A549 (cell line): ENCODE data around the gene TNRC6C.

Experiments
- NPAS2 ChIP-seq: fragments of 250-450 bp; sonication (Bioruptor Pico); IDR thresholded peaks from 2 replicates; pipeline ENCODE4 v1.8.0; 2022; ENCODE audit warnings: mild to moderate bottlenecking, moderate library complexity, borderline replicate concordance
- POLR2A ChIP-seq: IDR thresholded peaks from 2 replicates; pipeline ENCODE4 v1.6.1; 2012; ENCODE audit warnings: mild to moderate bottlenecking, low read length
- RAD21 ChIP-seq, 2 experiments: fragments of >200 bp in 1 of 2; sonication (Bioruptor Twin) in 1 of 2; formaldehyde crosslinking in 1 of 2; IDR thresholded peaks in 1 of 2; conservative IDR thresholded peaks in 1 of 2; 2 replicates in 1 of 2; 3 replicates in 1 of 2; pipeline ENCODE4 v1.6.1; 2012 to 2018; ENCODE audit warnings: inconsistent platforms in 1 of 2
- RNF2 ChIP-seq: fragments of 200-600 bp; sonication (generic); IDR thresholded peaks from 2 replicates; pipeline ENCODE4 v1.6.1; 2016; ENCODE audit warnings: low read depth, mild to moderate bottlenecking, antibody characterized with exemption, moderate library complexity, borderline replicate concordance
- SMC3 ChIP-seq: fragments of >200 bp; sonication (Bioruptor Twin); formaldehyde crosslinking; IDR thresholded peaks from 3 replicates; pipeline ENCODE4 v1.6.1; 2018; ENCODE audit warnings: inconsistent platforms
- TFCP2L1 ChIP-seq: fragments of 250-450 bp; sonication (Bioruptor Pico); IDR thresholded peaks from 2 replicates; pipeline ENCODE4 v1.5.0; 2021; ENCODE audit warnings: mild to moderate bottlenecking
- ZFP36 ChIP-seq: fragments of 450-650 bp; IDR thresholded peaks from 2 replicates; pipeline ENCODE4 v1.6.1; 2014; ENCODE audit warnings: borderline replicate concordance; ENCODE audit not compliant: partially characterized antibody
- TF ChIP-seq, protein P1 (sequence below): fragments of 200-600 bp; sonication (generic); IDR thresholded peaks from 2 replicates; pipeline ENCODE4 v1.6.1; 2016; ENCODE audit warnings: antibody characterized with exemption, mild to moderate bottlenecking, moderate library complexity
- TF ChIP-seq, protein P2 (sequence below): IDR thresholded peaks from 2 replicates; pipeline ENCODE4 v1.6.1; 2012
- TF ChIP-seq, protein P3 (sequence below): fragments of 450-650 bp; IDR thresholded peaks from 2 replicates; pipeline ENCODE4 v1.6.1; 2014; ENCODE audit warnings: antibody characterized with exemption

DNA sequence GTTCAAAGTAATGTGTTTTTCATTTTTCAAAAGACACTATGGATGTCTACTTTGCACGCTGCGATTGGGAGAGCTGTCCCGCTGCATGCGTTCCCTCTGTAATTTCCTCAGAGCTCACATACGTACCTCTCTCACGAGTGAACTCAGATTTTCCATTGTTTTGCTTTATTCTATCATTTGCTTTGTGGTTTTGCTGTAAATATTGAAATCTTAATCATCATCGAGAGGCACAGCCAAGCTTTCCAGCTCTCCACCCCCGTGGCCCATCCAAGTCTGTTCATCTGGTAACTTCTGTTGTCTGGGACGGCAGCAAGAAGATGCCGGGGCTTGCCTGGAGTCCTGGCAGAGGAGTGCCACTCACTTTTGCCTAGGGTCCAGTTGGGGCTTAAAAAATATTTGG, 149.0 kb downstream of the TNRC6C start:
- TF ChIP-seq, protein P1, sequence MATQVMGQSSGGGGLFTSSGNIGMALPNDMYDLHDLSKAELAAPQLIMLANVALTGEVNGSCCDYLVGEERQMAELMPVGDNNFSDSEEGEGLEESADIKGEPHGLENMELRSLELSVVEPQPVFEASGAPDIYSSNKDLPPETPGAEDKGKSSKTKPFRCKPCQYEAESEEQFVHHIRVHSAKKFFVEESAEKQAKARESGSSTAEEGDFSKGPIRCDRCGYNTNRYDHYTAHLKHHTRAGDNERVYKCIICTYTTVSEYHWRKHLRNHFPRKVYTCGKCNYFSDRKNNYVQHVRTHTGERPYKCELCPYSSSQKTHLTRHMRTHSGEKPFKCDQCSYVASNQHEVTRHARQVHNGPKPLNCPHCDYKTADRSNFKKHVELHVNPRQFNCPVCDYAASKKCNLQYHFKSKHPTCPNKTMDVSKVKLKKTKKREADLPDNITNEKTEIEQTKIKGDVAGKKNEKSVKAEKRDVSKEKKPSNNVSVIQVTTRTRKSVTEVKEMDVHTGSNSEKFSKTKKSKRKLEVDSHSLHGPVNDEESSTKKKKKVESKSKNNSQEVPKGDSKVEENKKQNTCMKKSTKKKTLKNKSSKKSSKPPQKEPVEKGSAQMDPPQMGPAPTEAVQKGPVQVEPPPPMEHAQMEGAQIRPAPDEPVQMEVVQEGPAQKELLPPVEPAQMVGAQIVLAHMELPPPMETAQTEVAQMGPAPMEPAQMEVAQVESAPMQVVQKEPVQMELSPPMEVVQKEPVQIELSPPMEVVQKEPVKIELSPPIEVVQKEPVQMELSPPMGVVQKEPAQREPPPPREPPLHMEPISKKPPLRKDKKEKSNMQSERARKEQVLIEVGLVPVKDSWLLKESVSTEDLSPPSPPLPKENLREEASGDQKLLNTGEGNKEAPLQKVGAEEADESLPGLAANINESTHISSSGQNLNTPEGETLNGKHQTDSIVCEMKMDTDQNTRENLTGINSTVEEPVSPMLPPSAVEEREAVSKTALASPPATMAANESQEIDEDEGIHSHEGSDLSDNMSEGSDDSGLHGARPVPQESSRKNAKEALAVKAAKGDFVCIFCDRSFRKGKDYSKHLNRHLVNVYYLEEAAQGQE, result no peak
- TF ChIP-seq, protein P2, sequence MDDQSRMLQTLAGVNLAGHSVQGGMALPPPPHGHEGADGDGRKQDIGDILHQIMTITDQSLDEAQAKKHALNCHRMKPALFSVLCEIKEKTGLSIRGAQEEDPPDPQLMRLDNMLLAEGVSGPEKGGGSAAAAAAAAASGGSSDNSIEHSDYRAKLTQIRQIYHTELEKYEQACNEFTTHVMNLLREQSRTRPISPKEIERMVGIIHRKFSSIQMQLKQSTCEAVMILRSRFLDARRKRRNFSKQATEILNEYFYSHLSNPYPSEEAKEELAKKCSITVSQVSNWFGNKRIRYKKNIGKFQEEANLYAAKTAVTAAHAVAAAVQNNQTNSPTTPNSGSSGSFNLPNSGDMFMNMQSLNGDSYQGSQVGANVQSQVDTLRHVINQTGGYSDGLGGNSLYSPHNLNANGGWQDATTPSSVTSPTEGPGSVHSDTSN, result no peak
- TF ChIP-seq SMC3 (no peak), RAD21 (conservative IDR thresholded peaks at IDR 0.05 in 1 of 2, IDR thresholded peaks at IDR 0.05 in 1 of 2) (no peak), ZFP36 (no peak), TFCP2L1 (CRISPR knock-in tag) (no peak), NPAS2 (no peak), POLR2A (no peak), RNF2 (no peak)
- TF ChIP-seq, protein P3, sequence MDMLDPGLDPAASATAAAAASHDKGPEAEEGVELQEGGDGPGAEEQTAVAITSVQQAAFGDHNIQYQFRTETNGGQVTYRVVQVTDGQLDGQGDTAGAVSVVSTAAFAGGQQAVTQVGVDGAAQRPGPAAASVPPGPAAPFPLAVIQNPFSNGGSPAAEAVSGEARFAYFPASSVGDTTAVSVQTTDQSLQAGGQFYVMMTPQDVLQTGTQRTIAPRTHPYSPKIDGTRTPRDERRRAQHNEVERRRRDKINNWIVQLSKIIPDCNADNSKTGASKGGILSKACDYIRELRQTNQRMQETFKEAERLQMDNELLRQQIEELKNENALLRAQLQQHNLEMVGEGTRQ, result no peak
